GM10248 (cell line): ENCODE results near the gene CCDC17.

ENCODE experiments used
- CTCF ChIA-PET: fragments of 300-600 bp; sonication (Branson Sonifier 250); formaldehyde crosslinking; extraction: SDS; loops from one replicate; lab custom pipeline; 2021; ENCODE audit warnings: antibody characterized with exemption; lab: Yijun Ruan, JAX
- POLR2A ChIA-PET: fragments of 350-650 bp; sonication (Branson Sonifier 250); formaldehyde crosslinking; extraction: SDS; loops from one replicate; lab custom pipeline; 2020; ENCODE audit warnings: antibody characterized with exemption; lab: Yijun Ruan, JAX
- DNase-seq: peaks from one replicate; pipeline ENCODE4 v3.0.0; 2012; ENCODE audit errors: extremely low spot score
- TF ChIP-seq, protein P1 (sequence below): IDR thresholded peaks from 2 replicates; pipeline ENCODE4 v1.5.1; 2012; ENCODE audit warnings: mild to moderate bottlenecking, low read depth; ENCODE audit errors: extremely low read depth, missing control alignments, control extremely low read depth

Gene CCDC17

DNA sequence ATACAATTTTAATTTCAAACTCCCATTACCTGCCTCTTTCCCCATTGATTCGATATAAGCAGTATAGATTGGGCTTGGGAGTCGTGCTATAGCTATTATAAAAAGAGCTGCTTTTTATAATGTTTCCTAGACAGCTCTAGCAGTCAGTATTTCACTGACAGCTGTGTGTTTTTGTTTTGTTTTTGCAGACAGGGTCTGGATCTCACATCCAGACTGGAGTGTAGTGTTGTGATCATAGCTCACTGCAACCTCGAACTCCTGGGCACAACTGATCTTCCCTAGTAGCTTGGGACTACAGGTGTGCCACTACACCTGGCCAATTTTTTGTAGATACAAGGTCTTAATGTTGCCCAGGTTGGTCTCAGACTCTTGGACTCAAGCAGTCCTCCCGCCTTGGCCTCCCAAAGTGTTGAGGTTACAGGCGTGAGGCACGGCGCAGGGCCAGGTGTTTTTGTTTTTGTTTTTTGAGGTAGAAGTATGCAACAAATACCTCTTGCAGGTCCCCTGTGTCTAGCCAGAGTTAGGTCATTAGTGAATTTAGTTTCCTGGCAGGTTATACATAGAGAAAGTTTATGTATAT is 38.3 kb downstream of the CCDC17 start:
- TF ChIP-seq, protein P1, sequence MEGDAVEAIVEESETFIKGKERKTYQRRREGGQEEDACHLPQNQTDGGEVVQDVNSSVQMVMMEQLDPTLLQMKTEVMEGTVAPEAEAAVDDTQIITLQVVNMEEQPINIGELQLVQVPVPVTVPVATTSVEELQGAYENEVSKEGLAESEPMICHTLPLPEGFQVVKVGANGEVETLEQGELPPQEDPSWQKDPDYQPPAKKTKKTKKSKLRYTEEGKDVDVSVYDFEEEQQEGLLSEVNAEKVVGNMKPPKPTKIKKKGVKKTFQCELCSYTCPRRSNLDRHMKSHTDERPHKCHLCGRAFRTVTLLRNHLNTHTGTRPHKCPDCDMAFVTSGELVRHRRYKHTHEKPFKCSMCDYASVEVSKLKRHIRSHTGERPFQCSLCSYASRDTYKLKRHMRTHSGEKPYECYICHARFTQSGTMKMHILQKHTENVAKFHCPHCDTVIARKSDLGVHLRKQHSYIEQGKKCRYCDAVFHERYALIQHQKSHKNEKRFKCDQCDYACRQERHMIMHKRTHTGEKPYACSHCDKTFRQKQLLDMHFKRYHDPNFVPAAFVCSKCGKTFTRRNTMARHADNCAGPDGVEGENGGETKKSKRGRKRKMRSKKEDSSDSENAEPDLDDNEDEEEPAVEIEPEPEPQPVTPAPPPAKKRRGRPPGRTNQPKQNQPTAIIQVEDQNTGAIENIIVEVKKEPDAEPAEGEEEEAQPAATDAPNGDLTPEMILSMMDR: no peak
- DNase-seq: no peak
- ChIA-PET CTCF (interaction anchor here (0.8 to 10.3 kb wide), 4 partner anchors 11 to 73 kb away, joined by 3 to 130 read pairs (median 6); no protein-coding TSS in a partner anchor), POLR2A (interaction anchor here (0.5 to 5.9 kb wide), 9 partner anchors 35 to 855 kb away, joined by 3 to 42 read pairs (median 4); partner anchors contain the start of genes AKR1A1, PRDX1 and RNU5D-1)

DNA sequence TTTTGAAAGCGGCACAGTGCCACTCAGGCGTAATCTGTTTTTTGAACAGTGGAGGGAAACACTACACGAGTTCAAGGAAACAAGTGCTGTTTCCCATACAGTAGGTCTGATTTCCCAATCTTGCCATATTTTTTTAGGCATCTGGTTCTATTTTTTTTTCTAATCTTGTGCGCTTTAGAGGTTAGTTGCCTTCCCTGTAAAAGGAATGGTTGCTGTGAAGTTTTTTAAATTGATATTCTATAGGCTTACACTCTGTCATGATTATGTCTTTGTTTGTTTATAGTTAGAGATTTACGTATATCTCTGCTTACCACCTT is 38.8 kb downstream of the CCDC17 start:
- ChIA-PET CTCF (interaction anchor here (0.8 to 10.3 kb wide), 4 partner anchors 11 to 72 kb away, joined by 3 to 130 read pairs (median 6); no protein-coding TSS in a partner anchor), POLR2A (interaction anchor here (0.5 to 5.9 kb wide), 15 partner anchors 9 to 854 kb away, joined by 3 to 42 read pairs (median 4); partner anchors contain the start of genes AKR1A1, CCDC163, GPBP1L1 and MMACHC)
- TF ChIP-seq, protein P1: no peak
- no peak for DNase-seq

DNA sequence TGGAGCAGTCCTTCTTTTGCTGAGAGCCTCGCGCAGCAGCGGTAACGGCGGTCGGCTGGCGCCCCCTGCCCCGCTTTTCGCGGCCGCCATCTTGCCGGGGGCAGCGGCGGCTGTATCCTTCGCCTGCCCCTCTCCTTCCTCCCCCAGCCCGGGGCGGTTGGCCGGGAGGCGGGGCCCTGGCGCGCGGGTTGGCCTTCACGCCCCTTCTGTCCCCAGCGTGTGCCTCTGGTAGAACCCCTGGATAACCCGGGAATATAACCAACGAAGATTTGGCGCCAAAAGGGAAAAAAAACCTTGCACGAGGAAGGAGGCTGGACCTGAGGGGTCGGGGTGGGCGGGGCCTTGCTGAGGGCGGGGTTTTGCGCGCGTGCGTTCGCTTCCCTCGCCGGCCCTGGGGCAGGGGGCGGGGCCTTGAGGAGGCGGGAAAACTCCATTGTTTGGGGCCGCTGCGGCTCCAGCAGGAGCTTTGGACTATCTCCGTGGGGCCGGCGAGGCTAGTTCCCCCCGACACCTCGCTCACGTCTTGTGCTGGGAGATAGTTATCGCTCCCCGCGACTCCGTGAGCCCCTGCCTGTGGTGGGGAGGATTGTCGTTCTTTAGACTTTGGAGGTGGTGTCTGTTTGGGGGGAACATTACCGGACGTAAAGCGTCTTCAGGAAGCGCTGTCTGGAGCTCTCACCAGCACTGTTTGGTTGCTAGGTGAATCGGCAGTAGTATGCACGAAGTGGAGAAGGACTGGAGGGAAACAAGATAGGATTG is 39.3 kb downstream of the CCDC17 start:
- ChIA-PET POLR2A (interaction anchor here (0.6 to 5.9 kb wide), 17 partner anchors 9 to 854 kb away, joined by 3 to 42 read pairs (median 6); partner anchors contain the start of genes AKR1A1, CCDC163, GPBP1L1 and MMACHC), CTCF (interaction anchor here (0.8 to 10.3 kb wide), 3 partner anchors 10 to 72 kb away, joined by 3 to 130 read pairs (median 10); no protein-coding TSS in a partner anchor)
- TF ChIP-seq, protein P1: no peak
- DNase-seq: peak; percentile 90

DNA sequence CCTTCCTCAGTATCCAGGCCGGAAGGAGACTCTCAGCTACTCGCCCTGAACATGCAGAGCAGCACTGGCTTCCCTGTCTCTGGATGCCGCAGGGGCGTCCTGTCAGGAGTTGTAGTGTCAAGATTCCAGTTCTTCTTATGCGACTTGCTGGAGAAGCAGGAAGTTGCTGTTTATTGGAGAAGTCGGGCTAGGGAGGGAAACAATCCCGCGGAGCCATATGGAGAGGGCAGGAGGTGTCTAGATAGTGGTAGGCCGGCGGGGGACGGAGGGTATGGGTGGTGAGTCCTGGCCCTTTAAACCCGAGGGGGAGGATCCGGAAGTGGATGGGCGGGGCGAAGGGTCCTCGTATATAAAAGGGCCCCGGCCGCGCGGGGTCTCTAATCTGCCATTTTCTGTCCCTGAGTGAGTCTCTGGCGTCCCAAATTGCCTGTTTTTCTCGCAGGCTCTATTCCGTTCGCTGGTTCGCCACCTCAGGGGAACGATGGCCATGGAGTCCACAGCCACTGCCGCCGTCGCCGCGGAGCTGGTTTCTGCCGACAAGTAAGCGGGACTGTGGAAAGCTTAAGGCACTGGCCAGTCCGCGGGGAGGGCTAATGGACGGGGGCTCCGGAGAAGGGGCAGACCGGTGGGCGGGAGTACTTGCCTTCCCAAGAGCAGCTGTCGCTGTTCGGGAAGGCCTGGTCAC is 40.0 kb downstream of the CCDC17 start, which contains the start of gene NASP:
TSS of gene NASP (plus strand) at position 376 of the 685 bp plus-strand sequence. CDS start at position 482, 106 bp downstream.
- TF ChIP-seq, protein P1: no peak
- DNase-seq: peak; percentile 90
- ChIA-PET POLR2A (interaction anchor here (0.6 to 5.9 kb wide), 18 partner anchors 9 to 546 kb away, joined by 3 to 42 read pairs (median 6); partner anchors contain the start of genes AKR1A1, GPBP1L1, MUTYH and PRDX1), CTCF (interaction anchor here (0.9 to 10.3 kb wide), 9 partner anchors 8 to 569 kb away, joined by 3 to 130 read pairs (median 3); partner anchors contain the start of gene AKR1A1)

DNA sequence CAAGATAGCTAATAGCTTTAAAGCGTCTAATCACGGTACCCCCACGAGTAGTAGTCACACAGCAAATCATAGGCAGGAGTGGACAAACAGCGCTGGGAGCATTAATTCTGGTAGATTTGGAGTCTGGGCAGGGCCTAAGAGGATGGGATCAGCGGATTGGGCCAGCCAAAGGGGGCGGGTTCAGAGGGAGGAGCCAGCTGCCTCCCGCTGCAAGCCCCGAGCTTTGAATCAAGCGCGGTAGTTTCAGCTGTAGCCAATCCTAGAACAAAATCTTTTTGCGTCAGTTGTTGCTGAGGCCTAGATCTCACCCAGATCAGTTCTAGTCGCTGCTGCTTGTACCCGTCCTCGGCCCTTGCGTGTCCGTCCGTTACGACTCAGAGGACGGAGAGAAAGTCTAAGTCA is 40.6 kb downstream of the CCDC17 start:
- TF ChIP-seq, protein P1: no peak
- ChIA-PET POLR2A (interaction anchor here (0.6 to 5.9 kb wide), 13 partner anchors 8 to 547 kb away, joined by 3 to 42 read pairs (median 5); partner anchors contain the start of genes AKR1A1, GPBP1L1, MUTYH and PRDX1), CTCF (interaction anchor here (0.9 to 10.3 kb wide), 9 partner anchors 8 to 569 kb away, joined by 3 to 130 read pairs (median 3); partner anchors contain the start of gene AKR1A1)
- DNase-seq: peak; percentile 98
